Neural cell (in vitro differentiated cells): Measurements from ENCODE around the gene MLEC. TPM values are rescaled to one million over a fixed set of nuclear protein-coding genes. Genes with fewer than 3 reads are reported as not detected.

Experiments used
- H2AFZ ChIP-seq: fragments of 200-600, 300-800 bp; sonication (generic), shearing (Covaris generic); 2 replicates; pipeline ENCODE4 v1.6.0; 2014; ENCODE audit warnings: low read depth, mild to moderate bottlenecking, antibody characterized with exemption, low read length, moderate library complexity
- H3F3A ChIP-seq: fragments of 200-600 bp; shearing (Covaris generic); 2 replicates; pipeline ENCODE4 v1.6.1; 2016; ENCODE audit warnings: mild to moderate bottlenecking, moderate library complexity, mixed read lengths, antibody characterized with exemption, low read length; ENCODE audit not compliant: insufficient read depth, poor library complexity, severe bottlenecking
- H3K27ac ChIP-seq: fragments of 200-600, 300-800 bp; sonication (generic), shearing (Covaris generic); 2 replicates; pipeline ENCODE4 v1.5.1; 2014; ENCODE audit warnings: mild to moderate bottlenecking, low read length, moderate library complexity
- H3K27me3 ChIP-seq: fragments of 300-800, 200-600 bp; sonication (generic), shearing (Covaris generic); 2 replicates; pipeline ENCODE4 v1.6.0; 2014; ENCODE audit warnings: mild to moderate bottlenecking, low read depth, low read length, moderate library complexity; ENCODE audit not compliant: insufficient read depth
- H3K36me3 ChIP-seq: fragments of 300-800, 200-600 bp; sonication (generic), shearing (Covaris generic); 2 replicates; pipeline ENCODE4 v1.5.1; 2014; ENCODE audit warnings: mild to moderate bottlenecking, antibody characterized with exemption, low read length, moderate library complexity; ENCODE audit not compliant: insufficient read depth
- H3K4me2 ChIP-seq: fragments of 300-800, 200-600 bp; sonication (generic), shearing (Covaris generic); 2 replicates; pipeline ENCODE4 v1.6.0; 2014; ENCODE audit warnings: mild to moderate bottlenecking, low read length
- H3K4me3 ChIP-seq: fragments of 300-800, 200-600 bp; sonication (generic), shearing (Covaris generic); 2 replicates; pipeline ENCODE4 v1.5.1; 2014; ENCODE audit warnings: mild to moderate bottlenecking, low read length, moderate library complexity
- H3K79me2 ChIP-seq: fragments of 200-600 bp; shearing (Covaris generic); replicated peaks from 2 replicates; pipeline ENCODE4 v1.6.0; 2014; ENCODE audit warnings: mild to moderate bottlenecking, low read length, moderate library complexity; ENCODE audit not compliant: insufficient read depth
- H3K9ac ChIP-seq: fragments of 300-800, 200-600 bp; sonication (generic), shearing (Covaris generic); 2 replicates; pipeline ENCODE4 v1.6.1; 2016; ENCODE audit warnings: mild to moderate bottlenecking, low read length, mixed read lengths
- H3K9me2 ChIP-seq: fragments of 200-600 bp; shearing (Covaris generic); 2 replicates; pipeline ENCODE4 v1.6.1; 2016; ENCODE audit warnings: mild to moderate bottlenecking, low read length, mixed read lengths; ENCODE audit not compliant: insufficient read depth
- H3K9me3 ChIP-seq: fragments of 200-600, 300-800 bp; sonication (generic), shearing (Covaris generic); 2 replicates; pipeline ENCODE4 v1.6.1; 2016; ENCODE audit warnings: mild to moderate bottlenecking, mixed run types, low read length, moderate library complexity, mixed read lengths
- H4K20me1 ChIP-seq: fragments of 200-600 bp; shearing (Covaris generic); 2 replicates; pipeline ENCODE4 v1.6.1; 2016; ENCODE audit warnings: mild to moderate bottlenecking, mixed run types; ENCODE audit not compliant: insufficient read depth
- CTCF ChIP-seq: fragments of 450-650 bp; IDR thresholded peaks from 2 replicates; pipeline ENCODE4 v1.5.1; 2014; ENCODE audit warnings: antibody characterized with exemption, mild to moderate bottlenecking, moderate library complexity; ENCODE audit not compliant: poor library complexity, severe bottlenecking
- EP300 ChIP-seq: fragments of 450-650 bp; conservative IDR thresholded peaks from 2 replicates; pipeline ENCODE4 v1.6.1; 2014; ENCODE audit warnings: antibody characterized with exemption, mild to moderate bottlenecking, moderate library complexity; ENCODE audit not compliant: poor library complexity, severe bottlenecking
- EZH2 ChIP-seq: fragments of 200-600, 300-800 bp; shearing (Covaris generic), sonication (generic); IDR thresholded peaks from 2 replicates; pipeline ENCODE4 v1.6.1; 2014; ENCODE audit warnings: antibody characterized with exemption, low read length, borderline replicate concordance, mild to moderate bottlenecking; ENCODE audit not compliant: insufficient read depth, poor library complexity, severe bottlenecking
- MXI1 ChIP-seq: fragments of 450-650 bp; conservative IDR thresholded peaks from 2 replicates; pipeline ENCODE4 v1.6.1; 2014; ENCODE audit warnings: antibody characterized with exemption, mild to moderate bottlenecking; ENCODE audit not compliant: poor library complexity, severe bottlenecking
- POLR2AphosphoS5 ChIP-seq: IDR thresholded peaks from 2 replicates; pipeline ENCODE4 v1.6.1; 2012
- RAD21 ChIP-seq: fragments of 450-650 bp; conservative IDR thresholded peaks from 2 replicates; pipeline ENCODE4 v1.6.1; 2014; ENCODE audit warnings: antibody characterized with exemption, mild to moderate bottlenecking, moderate library complexity
- REST ChIP-seq: IDR thresholded peaks from 2 replicates; pipeline ENCODE4 v1.6.1; 2012; ENCODE audit warnings: borderline replicate concordance
- SMC3 ChIP-seq: fragments of 450-650 bp; conservative IDR thresholded peaks from 2 replicates; pipeline ENCODE4 v1.6.1; 2014; ENCODE audit warnings: antibody characterized with exemption, mild to moderate bottlenecking, moderate library complexity; ENCODE audit not compliant: poor library complexity
- TAF1 ChIP-seq: IDR thresholded peaks from 2 replicates; pipeline ENCODE4 v1.6.1; 2012; ENCODE audit warnings: low read depth
- polyA plus RNA-seq: library from polyadenylated mRNA; depleted of rRNA; stranded (reverse); fragments of >200 nt; gene quantifications from 2 replicates; pipeline ENCODE4 v1.2.3, GENCODE V29; 2014

Gene MLEC
- polyA plus RNA-seq, 1 donor from 2014 or later: 33.2 TPM

DNA sequence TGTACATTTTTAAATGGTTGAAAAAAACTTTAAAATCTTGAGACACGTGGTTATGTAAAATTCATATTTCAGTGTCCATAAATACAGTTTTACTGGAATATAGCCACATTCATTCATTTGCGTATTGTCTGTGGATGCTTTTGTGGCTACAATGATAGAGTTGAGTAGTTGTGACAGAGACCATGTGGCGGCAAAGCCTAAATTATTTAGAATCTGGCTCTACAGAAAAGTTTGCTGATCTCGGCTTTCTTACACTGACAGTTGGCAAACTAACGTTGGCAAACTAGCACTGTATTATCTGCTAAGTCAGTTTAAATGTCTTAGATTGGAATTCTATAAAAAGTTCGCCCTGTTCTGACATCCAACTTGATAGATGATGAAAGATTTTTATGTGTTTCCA lies 25.7 kb downstream of the MLEC start:
- H3K36me3 ChIP-seq: no peaks in the 10 kb centered on the region
- H3K4me3 ChIP-seq: peak overlapping the region; percentile 91
- H4K20me1 ChIP-seq: no peaks in the 10 kb centered on the region
- H3K79me2 ChIP-seq: peaks cover 25% of the 10 kb centered on the region
- no peaks in the 10 kb centered on the region for H3K27me3 ChIP-seq
- no peak overlapping the region for H3K4me2 ChIP-seq
- no peak for TF ChIP-seq EP300
- TF ChIP-seq POLR2AphosphoS5: no peak
- no peak for TF ChIP-seq EZH2
- no peak for TF ChIP-seq RAD21
- no peak for TF ChIP-seq REST
- TF ChIP-seq MXI1: no peak
- no peak for TF ChIP-seq SMC3
- no peak for TF ChIP-seq CTCF
- TF ChIP-seq TAF1: no peak
- peaks cover 3% of the 10 kb centered on the region for H3F3A ChIP-seq
- H2AFZ ChIP-seq: no peak overlapping the region
- no peak overlapping the region for H3K9ac ChIP-seq
- H3K9me3 ChIP-seq: no peaks in the 10 kb centered on the region
- H3K27ac ChIP-seq: no peak overlapping the region
- H3K9me2 ChIP-seq: no peaks in the 10 kb centered on the region

DNA sequence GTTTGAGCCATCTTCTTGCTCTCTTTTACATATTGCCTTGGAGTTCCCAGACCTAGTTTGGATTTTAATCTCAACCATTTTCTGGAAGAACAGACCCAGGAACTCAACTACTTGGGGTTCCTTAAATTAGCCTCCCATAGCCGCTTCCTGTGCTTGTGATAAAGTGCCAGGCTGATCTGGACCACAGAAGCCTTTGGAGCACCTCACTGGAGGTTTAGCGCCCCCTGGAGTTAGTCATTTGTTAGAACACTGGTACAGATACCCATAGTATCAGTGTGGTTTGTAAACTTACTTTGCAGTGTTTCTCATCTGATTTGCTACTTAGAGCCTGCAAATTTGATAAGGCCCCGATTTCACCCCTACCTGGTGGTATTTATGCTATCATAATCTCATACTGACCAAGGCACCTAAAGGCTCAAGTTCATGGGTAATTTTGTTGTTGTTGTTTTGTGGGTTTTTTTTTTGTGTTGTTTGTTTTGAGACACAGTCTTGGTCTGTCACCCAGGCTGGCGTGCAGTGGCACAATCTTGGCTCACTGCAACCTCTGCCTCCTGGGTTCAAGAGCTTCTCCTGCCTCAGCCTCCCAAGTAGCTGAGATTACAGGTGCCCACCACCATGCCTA lies 27.0 kb downstream of the MLEC start:
- Histone ChIP-seq H4K20me1 (no peaks in the 10 kb centered on the region), H3F3A (peaks cover 3% of the 10 kb centered on the region), H3K9me3 (no peaks in the 10 kb centered on the region), H3K4me3 (no peak overlapping the region), H2AFZ (no peak overlapping the region), H3K9me2 (no peaks in the 10 kb centered on the region), H3K9ac (no peak overlapping the region), H3K27ac (no peak overlapping the region), H3K27me3 (no peaks in the 10 kb centered on the region), H3K79me2 (peaks cover 25% of the 10 kb centered on the region), H3K4me2 (no peak overlapping the region), H3K36me3 (peaks cover 5% of the 10 kb centered on the region)
- peak; percentile 87 for TF ChIP-seq SMC3
- peak; percentile 76 for TF ChIP-seq RAD21
- no peak for TF ChIP-seq EZH2
- no peak for TF ChIP-seq REST
- TF ChIP-seq CTCF: peak; percentile 83
